Measurements from ENCODE around the gene HECW1.

DNA sequence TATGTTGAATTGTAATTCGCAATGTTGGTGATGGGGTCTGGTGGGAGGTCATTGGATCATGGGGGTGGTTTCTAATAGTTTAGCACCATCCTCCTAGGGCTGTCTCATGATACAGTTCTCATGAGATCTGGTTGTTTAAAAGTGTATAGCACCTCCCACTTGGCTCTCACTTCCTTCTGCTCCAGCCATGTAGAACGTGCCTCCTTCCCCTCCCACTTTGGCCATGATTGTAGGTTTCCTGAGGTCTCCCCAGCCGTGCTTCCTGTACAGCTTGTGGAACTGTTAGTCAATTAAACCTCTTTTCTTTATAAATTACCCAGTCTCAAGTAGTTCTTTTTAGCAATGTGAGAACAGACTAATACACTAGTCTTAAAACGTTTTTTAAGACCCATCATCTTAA is 15.6 kb upstream of the HECW1 start:
- no peak for TF ChIP-seq POLR2AphosphoS5 (IDR thresholded peaks at IDR 0.05; ENCODE audit: low read depth, low read length)
- no peak for TF ChIP-seq POLR2A (IDR thresholded peaks at IDR 0.05; ENCODE audit: low read depth, low read length)

All from GM12891 (cell line).